Mammary epithelial cell (primary cell): Measurements from ENCODE around the gene PHB1.

Experiments
- EZH2 ChIP-seq: IDR thresholded peaks from 2 replicates; pipeline ENCODE4 v1.6.1; 2012; ENCODE audit warnings: low read length, inconsistent platforms, borderline replicate concordance
- TF ChIP-seq, protein P1 (sequence below), 2 donors: IDR thresholded peaks in 1 of 2; conservative IDR thresholded peaks in 1 of 2; 2 replicates each; pipeline ENCODE4 v1.5.1; 2011 to 2012; ENCODE audit warnings: inconsistent platforms in 2 of 2, low read length in 2 of 2, mild to moderate bottlenecking in 2 of 2, control low read depth in 1 of 2, low read depth in 1 of 2; ENCODE audit not compliant: insufficient read depth in 1 of 2; ENCODE audit errors: extremely low read depth in 1 of 2

DNA sequence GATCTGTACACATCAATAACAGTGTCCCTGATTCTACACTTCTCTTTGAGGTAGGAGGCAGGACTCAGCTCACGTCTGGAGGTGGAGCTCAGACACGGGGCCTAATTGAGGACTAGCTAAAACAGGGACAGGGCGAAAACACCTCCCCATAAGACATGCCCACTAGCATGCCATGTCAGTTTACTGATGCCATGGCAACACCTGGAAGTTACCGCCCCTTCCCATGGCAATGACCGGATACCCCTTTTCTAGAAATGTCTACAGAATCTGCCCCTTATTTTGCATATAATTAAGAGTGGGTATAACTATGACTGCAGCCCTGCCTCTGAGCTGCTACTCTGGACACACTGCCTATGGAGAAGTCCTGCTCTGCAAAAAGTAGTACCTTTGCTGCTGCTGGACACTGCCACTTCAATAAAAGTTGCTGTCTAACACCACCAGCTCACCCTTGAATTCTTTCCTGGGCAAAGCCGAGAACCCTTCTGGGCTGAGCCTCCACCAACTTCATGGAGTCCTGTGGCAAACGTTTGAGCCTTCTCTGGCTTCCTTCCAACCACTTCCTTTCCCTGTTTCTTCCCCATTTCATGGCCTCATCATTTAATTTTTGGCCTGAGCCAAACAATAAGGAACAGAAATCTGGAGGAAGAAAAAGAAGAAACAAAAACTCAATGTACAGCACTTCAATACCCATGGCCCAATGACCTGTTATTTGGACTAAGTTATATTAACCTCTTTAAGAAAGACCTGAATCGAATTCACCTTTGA is 21.0 kb downstream of the PHB1 start:
- TF ChIP-seq, protein P1, sequence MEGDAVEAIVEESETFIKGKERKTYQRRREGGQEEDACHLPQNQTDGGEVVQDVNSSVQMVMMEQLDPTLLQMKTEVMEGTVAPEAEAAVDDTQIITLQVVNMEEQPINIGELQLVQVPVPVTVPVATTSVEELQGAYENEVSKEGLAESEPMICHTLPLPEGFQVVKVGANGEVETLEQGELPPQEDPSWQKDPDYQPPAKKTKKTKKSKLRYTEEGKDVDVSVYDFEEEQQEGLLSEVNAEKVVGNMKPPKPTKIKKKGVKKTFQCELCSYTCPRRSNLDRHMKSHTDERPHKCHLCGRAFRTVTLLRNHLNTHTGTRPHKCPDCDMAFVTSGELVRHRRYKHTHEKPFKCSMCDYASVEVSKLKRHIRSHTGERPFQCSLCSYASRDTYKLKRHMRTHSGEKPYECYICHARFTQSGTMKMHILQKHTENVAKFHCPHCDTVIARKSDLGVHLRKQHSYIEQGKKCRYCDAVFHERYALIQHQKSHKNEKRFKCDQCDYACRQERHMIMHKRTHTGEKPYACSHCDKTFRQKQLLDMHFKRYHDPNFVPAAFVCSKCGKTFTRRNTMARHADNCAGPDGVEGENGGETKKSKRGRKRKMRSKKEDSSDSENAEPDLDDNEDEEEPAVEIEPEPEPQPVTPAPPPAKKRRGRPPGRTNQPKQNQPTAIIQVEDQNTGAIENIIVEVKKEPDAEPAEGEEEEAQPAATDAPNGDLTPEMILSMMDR (conservative IDR thresholded peaks at IDR 0.05 in 1 of 2, IDR thresholded peaks at IDR 0.05 in 1 of 2; ENCODE audit: extremely low read depth in 1 of 2, insufficient read depth in 1 of 2, low read depth in 1 of 2, low read length in 2 of 2) = no peak
- no peak for TF ChIP-seq EZH2
